GM04504 (cell line): ENCODE data around the gene VAV3.

Source experiments
- DNase-seq: peaks from one replicate; pipeline ENCODE4 v3.0.0-alpha.2; 2012; ENCODE audit warnings: low read depth

The VAV3 gene

DNA sequence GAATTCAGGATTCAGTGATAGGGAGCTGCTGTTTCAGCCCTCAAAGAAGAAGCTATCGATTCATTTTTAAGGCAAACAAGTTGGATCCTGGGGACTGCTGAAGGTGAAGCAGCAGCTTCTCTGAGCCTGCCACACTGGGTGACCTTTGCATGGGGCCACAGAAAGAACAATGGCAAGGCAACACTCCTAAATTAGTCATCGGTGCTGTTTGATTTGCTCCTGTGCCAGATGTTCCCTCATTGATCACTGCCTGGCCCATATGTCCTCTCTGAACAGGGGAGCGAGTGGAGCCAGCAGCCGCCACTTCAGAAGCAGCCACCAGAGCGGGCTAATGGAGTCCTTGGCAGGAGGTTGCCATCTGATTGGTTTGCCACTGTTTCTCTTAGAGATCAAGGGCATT, 432.7 kb downstream of the VAV3 start:
- no peak for DNase-seq

DNA sequence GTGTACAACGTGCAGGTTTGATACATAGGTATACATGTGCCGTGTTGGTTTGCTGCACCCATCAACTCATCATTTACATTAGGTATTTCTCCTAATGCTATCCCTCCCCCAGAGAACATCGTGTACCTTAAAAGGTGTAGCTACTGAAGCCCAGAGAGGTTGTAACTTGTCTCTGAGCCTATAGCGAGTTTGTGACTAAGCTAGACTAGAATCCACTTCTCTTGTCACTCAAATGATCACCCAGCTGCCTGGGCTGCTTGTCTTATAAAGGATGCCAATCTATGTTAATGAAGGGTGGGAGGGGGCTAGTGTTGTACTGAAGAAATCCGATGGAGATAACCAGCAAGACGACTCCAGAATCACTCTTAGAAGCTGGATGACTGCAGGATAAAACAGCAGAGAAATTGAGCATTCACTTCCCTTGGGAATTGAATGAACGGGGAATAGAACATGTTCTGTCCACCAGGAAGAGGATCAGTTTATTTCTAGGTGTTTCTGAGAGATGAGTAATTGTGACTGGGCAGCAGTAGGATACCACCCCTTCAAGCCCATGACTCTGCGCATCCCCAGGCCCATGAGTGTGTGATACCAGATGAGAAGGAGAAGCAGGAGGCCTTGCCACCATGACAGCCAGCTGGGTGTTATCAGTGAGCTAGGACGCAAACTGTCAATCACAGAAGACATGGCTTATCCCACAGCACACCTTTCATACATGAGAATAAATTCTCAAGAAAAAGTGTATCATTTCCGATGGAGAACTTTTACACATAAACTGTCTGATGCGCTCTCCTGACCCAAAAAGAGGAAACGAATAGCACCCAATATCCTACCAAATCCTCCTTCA, 433.7 kb downstream of the VAV3 start:
- DNase-seq, result no peak

DNA sequence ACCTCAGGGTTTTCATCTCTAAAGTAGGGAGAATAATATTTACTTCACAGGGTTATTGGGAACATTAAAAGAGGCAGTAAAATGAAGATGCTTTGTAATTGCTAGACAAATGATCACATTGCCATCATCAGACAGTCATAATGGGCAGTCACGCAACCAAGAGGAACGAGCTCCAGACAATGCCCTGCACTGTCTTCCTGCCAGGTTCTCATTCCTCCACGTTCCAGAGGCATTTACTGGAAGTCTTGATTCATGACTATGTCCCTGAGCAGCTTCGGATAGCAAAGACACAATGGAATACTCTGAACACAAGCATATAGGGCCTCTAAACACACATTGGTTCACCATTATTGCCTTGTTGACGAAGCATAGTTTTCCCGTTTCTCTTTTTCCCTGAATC, 434.4 kb downstream of the VAV3 start:
- no peak for DNase-seq

DNA sequence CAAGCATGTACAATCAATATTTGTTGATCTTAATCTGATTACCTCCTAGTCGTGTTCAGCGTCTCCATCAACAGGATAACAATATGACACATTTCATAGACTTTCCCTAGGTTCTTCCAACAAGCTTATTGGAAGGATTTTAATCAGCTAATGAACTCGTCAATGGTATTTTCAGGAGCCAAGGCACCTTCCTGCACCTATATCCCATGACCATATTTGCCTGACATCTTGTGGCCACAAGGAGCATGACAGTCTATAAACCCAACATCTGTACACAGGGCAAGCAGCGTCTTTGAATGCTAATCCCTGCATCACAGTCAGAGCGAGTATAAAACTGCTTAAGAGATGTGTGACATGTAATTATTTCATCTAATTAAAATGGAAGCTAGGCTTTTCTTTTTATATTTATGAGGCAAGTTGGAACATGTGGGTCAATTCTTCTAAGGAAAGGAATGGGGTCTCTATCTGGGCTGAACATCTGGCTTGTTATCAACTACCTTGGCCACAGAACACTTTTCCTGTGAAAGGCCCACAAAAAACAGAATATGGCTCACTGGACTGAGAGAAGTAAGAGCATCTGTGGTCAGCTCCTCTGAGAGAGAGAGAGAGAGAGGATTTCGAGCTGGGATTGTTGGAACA, 435.4 kb downstream of the VAV3 start:
- DNase-seq, result peak; percentile 37

DNA sequence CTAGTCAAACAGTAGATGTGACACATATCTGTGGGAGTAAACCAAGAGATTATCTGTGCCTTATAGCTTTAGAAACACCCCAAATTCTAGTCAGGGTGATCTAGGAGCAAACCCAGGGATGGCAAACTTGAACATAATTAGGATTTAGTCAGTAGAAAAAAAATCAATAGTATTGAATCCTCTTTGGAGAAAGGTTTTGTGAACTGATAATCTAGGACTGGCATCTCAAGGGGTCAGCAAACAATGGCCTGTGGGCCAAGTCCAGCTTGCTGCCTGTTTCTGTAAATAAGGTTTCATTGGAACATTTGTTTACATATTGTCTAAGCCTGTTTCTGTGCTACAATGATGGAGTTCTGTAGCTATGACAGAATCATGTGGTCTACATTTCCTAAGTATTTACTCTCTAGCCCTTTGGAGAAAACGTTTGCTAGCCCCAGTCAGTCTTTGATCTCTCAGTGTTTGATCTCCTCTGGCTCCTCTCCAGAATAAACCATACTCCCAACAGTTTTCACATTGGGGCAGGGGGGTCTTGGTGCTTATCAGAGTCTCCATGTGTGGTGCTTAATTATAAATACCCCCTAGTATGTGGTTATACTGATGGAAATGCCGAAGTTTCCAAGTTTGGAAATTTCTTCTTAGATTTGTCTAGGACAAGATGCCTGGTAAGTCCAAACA, 438.3 kb downstream of the VAV3 start:
- DNase-seq, result no peak

DNA sequence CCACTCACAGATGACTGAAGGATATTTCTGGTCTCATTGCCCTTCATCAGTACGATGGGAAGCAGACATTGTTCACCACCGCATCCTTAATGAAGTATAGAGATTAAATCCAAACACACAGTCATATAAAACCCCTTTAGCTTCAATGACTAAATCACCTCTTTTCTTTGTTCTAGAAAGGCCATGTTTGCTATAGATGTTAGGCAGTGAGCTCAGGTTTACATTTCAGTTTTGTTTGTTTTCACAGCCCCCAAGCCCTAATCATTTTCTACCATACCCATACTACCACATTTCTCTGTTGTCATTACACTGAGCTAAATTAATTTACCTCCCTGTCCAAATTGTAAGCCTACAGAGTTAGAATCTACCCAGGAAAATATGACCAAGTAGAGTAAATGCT, 439.0 kb downstream of the VAV3 start:
- DNase-seq, result no peak

DNA sequence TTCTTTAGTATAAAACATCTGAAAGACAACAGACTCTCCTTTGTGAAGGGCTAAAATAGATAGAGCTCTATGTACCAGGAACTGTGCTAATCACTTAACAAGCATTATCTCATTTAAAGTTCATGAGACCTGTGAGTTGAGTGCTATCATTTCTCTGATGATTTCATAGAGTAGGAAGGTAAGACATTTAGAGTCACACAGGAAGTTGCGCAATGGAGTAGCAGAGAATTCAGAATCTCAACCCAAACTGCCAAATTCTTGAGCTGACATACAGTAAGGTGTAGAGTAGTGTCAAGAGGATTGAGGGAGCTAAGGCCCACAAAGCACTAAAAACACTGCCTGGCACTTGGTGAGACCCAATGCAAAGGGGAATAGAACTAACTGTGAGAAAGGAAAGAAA, 439.8 kb downstream of the VAV3 start:
- no peak for DNase-seq

DNA sequence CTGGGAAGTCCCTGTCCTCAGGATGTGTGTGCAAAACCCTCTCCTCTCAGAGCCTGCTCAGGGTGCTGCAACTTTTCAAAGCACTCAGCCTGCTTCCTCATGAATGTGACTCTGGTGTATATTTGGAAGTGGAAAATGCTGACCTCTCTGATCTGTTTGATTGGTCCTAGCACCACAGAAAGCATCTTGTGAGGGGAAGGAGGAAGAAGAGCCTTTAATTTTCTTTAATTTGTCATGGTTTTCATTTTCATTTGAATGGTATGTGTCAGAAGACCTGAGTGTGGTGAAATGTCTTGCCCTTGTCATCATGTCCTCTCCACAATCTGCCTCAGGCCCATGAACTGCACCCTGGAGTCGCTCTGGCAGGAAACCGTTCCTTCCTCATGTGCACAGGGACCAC, 440.7 kb downstream of the VAV3 start:
- DNase-seq, result no peak

DNA sequence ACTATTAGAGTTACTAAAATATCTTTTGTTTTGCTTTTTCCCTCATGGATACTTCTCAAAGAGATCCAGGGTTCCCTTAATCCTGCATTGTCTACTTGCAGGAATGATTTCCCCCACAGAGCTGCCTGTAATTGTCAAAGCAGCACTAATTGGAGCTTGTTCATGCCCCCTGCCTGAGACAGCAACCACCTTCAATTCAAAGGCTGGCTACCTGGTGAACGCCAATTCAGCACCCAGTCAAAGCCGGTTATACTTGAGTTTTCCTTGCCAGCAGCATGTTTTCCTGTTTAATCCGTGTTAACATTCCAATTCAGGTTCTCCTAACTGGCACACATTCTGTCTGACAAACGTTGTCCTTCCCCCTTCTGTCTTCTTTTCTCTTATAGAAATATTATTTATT, 441.2 kb downstream of the VAV3 start:
- DNase-seq, result no peak

DNA sequence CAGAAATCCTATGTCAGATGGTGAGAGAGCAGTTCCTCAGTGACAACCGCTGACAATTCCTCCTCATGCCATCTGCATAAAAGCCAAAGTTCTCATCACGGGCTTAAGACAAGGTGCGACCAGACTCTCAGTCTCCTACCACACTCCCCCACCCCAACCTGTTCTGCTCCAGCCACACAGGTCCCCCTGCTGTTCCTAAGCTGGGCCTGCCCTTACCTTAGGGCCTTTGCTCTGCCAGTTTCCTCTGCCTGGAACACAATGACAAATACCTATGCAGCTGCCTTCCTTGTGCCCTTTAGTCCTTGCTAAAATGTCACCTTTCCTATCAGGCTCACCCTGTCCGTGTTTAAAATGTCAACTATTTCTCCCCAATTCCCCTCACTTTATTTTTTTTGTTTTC, 441.9 kb downstream of the VAV3 start:
- DNase-seq, result no peak
